HCT116 (cell line): ENCODE measurements around the gene TMEM45B.

Source experiments
- ATF3 ChIP-seq: IDR thresholded peaks from 2 replicates; pipeline ENCODE4 v1.6.1; 2012
- CEBPB ChIP-seq: IDR thresholded peaks from 2 replicates; pipeline ENCODE4 v1.6.1; 2012; ENCODE audit warnings: low read depth
- EZH2 ChIP-seq: fragments of 200-600 bp; sonication (generic); IDR thresholded peaks from 2 replicates; pipeline ENCODE4 v1.6.1; 2017; ENCODE audit warnings: antibody characterized with exemption, mixed run types
- EZH2phosphoT487 ChIP-seq: fragments of 200-600 bp; IDR thresholded peaks from 2 replicates; pipeline ENCODE4 v1.6.1; 2018; ENCODE audit warnings: antibody characterized with exemption, borderline replicate concordance
- FOSL1 ChIP-seq: IDR thresholded peaks from 2 replicates; pipeline ENCODE4 v1.6.1; 2012; ENCODE audit warnings: low read depth
- POLR2A ChIP-seq: IDR thresholded peaks from 2 replicates; pipeline ENCODE4 v1.7.0; 2011; ENCODE audit warnings: borderline replicate concordance; ENCODE audit not compliant: insufficient read depth, insufficient read length; ENCODE audit errors: extremely low read depth
- POLR2AphosphoS5 ChIP-seq: IDR thresholded peaks from 2 replicates; pipeline ENCODE4 v1.6.1; 2011; ENCODE audit warnings: mild to moderate bottlenecking, low read depth, low read length, moderate library complexity
- YY1 ChIP-seq: IDR thresholded peaks from 2 replicates; pipeline ENCODE4 v1.6.1; 2011; ENCODE audit warnings: low read length, low read depth, moderate library complexity, mild to moderate bottlenecking; ENCODE audit not compliant: insufficient replicate concordance; ENCODE audit errors: extremely low read depth
- ZFX ChIP-seq: fragments of 450-650 bp; IDR thresholded peaks from 2 replicates; pipeline ENCODE4 v1.6.1; 2017
- ZNF274 ChIP-seq: fragments of 200-500 bp; sonication (Bioruptor generic); IDR thresholded peaks from 2 replicates; pipeline ENCODE4 v1.6.1; 2014; ENCODE audit warnings: mild to moderate bottlenecking, low read depth, low read length, inconsistent platforms
- TF ChIP-seq, protein P1 (sequence below), 3 experiments: fragments of 200-600 bp in 1 of 3; sonication (generic) in 1 of 3; IDR thresholded peaks in 2 of 3; conservative IDR thresholded peaks in 1 of 3; 2 replicates each; pipeline ENCODE4 v1.5.1; 2012 to 2017; ENCODE audit warnings: low read depth in 2 of 3, low read length in 2 of 3, antibody characterized with exemption in 1 of 3, borderline replicate concordance in 1 of 3, control low read depth in 1 of 3, mild to moderate bottlenecking in 1 of 3, mixed read lengths in 1 of 3, mixed run types in 1 of 3, moderate library complexity in 1 of 3; ENCODE audit not compliant: insufficient read depth in 1 of 3

DNA sequence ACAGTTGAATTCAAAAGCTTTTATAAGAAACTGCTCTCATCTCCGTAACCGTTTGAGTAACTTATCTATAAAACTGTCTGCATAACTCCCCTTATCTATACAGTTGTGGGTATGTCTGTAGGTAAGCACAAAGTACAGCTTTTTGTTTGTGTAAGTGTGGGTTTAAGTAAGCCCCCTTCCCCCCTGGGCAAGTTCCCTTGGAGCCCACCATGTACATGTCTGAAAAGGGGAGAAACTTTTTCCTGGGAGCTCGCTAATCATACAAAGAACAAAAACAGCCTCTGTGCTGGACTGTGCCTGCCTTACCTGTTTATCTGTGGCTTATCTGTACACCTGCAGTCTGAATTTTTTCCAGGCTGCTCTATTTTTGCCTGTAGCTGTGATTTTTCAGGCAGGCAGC lies 36.3 kb upstream of the TMEM45B start:
- TF ChIP-seq EZH2phosphoT487 (no peak), EZH2 (no peak), POLR2AphosphoS5 (no peak), CEBPB (no peak), POLR2A (no peak), ZNF274 (no peak), YY1 (no peak), ZFX (no peak), FOSL1 (no peak), ATF3 (no peak)
- TF ChIP-seq, protein P1, sequence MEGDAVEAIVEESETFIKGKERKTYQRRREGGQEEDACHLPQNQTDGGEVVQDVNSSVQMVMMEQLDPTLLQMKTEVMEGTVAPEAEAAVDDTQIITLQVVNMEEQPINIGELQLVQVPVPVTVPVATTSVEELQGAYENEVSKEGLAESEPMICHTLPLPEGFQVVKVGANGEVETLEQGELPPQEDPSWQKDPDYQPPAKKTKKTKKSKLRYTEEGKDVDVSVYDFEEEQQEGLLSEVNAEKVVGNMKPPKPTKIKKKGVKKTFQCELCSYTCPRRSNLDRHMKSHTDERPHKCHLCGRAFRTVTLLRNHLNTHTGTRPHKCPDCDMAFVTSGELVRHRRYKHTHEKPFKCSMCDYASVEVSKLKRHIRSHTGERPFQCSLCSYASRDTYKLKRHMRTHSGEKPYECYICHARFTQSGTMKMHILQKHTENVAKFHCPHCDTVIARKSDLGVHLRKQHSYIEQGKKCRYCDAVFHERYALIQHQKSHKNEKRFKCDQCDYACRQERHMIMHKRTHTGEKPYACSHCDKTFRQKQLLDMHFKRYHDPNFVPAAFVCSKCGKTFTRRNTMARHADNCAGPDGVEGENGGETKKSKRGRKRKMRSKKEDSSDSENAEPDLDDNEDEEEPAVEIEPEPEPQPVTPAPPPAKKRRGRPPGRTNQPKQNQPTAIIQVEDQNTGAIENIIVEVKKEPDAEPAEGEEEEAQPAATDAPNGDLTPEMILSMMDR (IDR thresholded peaks at IDR 0.05 in 2 of 3, conservative IDR thresholded peaks at IDR 0.05 in 1 of 3; ENCODE audit: borderline replicate concordance in 1 of 3, insufficient read depth in 1 of 3, low read depth in 2 of 3, low read length in 2 of 3): no peak
